SU-DHL-6 (cell line): ENCODE data around the gene SNX27.

Source experiments
- H2AFZ ChIP-seq: fragments of 200-600 bp; sonication (generic); 2 replicates; pipeline ENCODE4 v1.6.1; 2014; ENCODE audit warnings: low read depth, mild to moderate bottlenecking, moderate library complexity, mixed read lengths, antibody characterized with exemption, low read length; ENCODE audit not compliant: severe bottlenecking
- H3F3A ChIP-seq: fragments of 200-600 bp; shearing (Covaris generic); 2 replicates; pipeline ENCODE4 v1.6.0; 2016; ENCODE audit warnings: antibody characterized with exemption, mild to moderate bottlenecking; ENCODE audit not compliant: insufficient read depth
- H3K27ac ChIP-seq: fragments of 200-600 bp; sonication (generic); 2 replicates; pipeline ENCODE4 v1.5.1; 2016; ENCODE audit warnings: low read depth, mild to moderate bottlenecking, low read length, moderate library complexity, mixed read lengths
- H3K27me3 ChIP-seq: fragments of 200-600 bp; sonication (generic), shearing (Covaris generic); 2 replicates; pipeline ENCODE4 v1.6.0; 2014; ENCODE audit warnings: mild to moderate bottlenecking, low read length
- H3K36me3 ChIP-seq: fragments of 200-600 bp; sonication (generic); 2 replicates; pipeline ENCODE4 v1.6.1; 2014; ENCODE audit warnings: mild to moderate bottlenecking, low read length, mixed read lengths
- H3K4me2 ChIP-seq: fragments of 300-600, 200-600 bp; shearing (Covaris generic), sonication (generic); 2 replicates; pipeline ENCODE4 v1.6.0; 2014; ENCODE audit warnings: low read length, low read depth, mild to moderate bottlenecking; ENCODE audit not compliant: poor library complexity, severe bottlenecking
- H3K4me3 ChIP-seq: fragments of 200-600 bp; sonication (generic); 2 replicates; pipeline ENCODE4 v1.5.1; 2014; ENCODE audit warnings: antibody characterized with exemption, low read length, mild to moderate bottlenecking, mixed read lengths; ENCODE audit not compliant: insufficient read depth, poor library complexity, severe bottlenecking
- H3K79me2 ChIP-seq: fragments of 200-600 bp; sonication (generic); 2 replicates; pipeline ENCODE4 v1.6.1; 2014; ENCODE audit warnings: mild to moderate bottlenecking, low read length, moderate library complexity; ENCODE audit not compliant: insufficient read depth
- H3K9ac ChIP-seq: fragments of 200-600 bp; sonication (generic); 2 replicates; pipeline ENCODE4 v1.7.0; 2014; ENCODE audit warnings: mild to moderate bottlenecking, low read length
- H3K9me2 ChIP-seq: fragments of 200-600 bp; sonication (generic); replicated peaks from 2 replicates; pipeline ENCODE4 v1.6.1; 2014; ENCODE audit warnings: low read length; ENCODE audit not compliant: insufficient read depth
- H3K9me3 ChIP-seq: fragments of 200-600 bp; sonication (generic); 2 replicates; pipeline ENCODE4 v1.6.1; 2014; ENCODE audit warnings: low read length, mixed read lengths; ENCODE audit not compliant: insufficient read depth
- H4K20me1 ChIP-seq: fragments of 200-600 bp; sonication (generic); 2 replicates; pipeline ENCODE4 v1.6.1; 2014; ENCODE audit warnings: low read depth, mild to moderate bottlenecking, antibody characterized with exemption, low read length, moderate library complexity, mixed read lengths
- EZH2phosphoT487 ChIP-seq: fragments of 200-600 bp; sonication (generic), shearing (Covaris generic); conservative IDR thresholded peaks from 2 replicates; pipeline ENCODE4 v1.6.1; 2018; ENCODE audit warnings: mild to moderate bottlenecking, antibody characterized with exemption, low read length, moderate library complexity, mixed read lengths
- TF ChIP-seq, protein P1 (sequence below): fragments of 200-600 bp; sonication (generic); IDR thresholded peaks from one replicate; pipeline ENCODE4 v1.5.1; 2017; ENCODE audit warnings: antibody characterized with exemption, mild to moderate bottlenecking, low read length, moderate library complexity; ENCODE audit not compliant: insufficient read depth, poor library complexity, severe bottlenecking

SNX27 gene

DNA sequence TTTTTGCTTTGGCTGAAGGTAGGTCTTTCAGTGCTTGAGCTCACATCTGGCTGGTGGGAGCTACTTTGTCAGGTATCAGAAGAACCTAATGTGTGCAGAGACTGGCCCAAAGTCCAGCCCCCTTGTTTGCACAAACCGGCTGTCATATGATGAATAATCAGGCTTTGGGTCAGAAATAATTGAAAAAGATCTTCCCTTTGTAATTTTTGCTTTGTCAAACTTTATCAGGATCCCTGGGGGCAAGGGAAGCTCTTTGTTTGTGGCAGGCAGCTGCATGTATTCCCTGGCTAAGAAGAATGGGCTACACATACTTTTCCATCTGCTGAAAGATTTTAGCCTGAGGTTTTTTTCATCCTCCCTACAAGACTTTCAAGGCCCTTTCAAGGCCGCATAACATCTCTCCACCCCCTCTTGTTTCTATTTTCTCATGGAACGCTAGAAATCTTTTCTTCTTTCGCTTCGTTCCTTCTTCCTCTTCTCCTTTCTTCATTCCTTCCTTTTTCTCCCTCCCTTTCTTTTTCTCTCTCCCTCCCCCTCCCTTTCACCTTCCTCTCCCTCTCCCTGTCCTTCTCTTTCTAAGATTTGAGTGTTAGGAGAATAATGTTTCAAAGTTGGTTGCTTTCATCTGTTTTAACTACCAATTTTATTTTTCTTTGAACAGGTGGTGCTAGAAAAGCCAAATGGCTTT lies 46.2 kb upstream of the SNX27 start:
- H3K27ac ChIP-seq: no peak overlapping the region
- no peaks in the 10 kb centered on the region for H4K20me1 ChIP-seq
- TF ChIP-seq, protein P1, sequence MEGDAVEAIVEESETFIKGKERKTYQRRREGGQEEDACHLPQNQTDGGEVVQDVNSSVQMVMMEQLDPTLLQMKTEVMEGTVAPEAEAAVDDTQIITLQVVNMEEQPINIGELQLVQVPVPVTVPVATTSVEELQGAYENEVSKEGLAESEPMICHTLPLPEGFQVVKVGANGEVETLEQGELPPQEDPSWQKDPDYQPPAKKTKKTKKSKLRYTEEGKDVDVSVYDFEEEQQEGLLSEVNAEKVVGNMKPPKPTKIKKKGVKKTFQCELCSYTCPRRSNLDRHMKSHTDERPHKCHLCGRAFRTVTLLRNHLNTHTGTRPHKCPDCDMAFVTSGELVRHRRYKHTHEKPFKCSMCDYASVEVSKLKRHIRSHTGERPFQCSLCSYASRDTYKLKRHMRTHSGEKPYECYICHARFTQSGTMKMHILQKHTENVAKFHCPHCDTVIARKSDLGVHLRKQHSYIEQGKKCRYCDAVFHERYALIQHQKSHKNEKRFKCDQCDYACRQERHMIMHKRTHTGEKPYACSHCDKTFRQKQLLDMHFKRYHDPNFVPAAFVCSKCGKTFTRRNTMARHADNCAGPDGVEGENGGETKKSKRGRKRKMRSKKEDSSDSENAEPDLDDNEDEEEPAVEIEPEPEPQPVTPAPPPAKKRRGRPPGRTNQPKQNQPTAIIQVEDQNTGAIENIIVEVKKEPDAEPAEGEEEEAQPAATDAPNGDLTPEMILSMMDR: no peak
- no peak for TF ChIP-seq EZH2phosphoT487
- H2AFZ ChIP-seq: no peak overlapping the region
- H3K27me3 ChIP-seq: no peaks in the 10 kb centered on the region
- H3K4me3 ChIP-seq: no peak overlapping the region
- H3K36me3 ChIP-seq: no peaks in the 10 kb centered on the region
- H3K4me2 ChIP-seq: no peak overlapping the region
- H3K79me2 ChIP-seq: no peaks in the 10 kb centered on the region
- H3K9ac ChIP-seq: no peak overlapping the region
- H3K9me2 ChIP-seq: no peaks in the 10 kb centered on the region
- no peaks in the 10 kb centered on the region for H3K9me3 ChIP-seq
- no peaks in the 10 kb centered on the region for H3F3A ChIP-seq

DNA sequence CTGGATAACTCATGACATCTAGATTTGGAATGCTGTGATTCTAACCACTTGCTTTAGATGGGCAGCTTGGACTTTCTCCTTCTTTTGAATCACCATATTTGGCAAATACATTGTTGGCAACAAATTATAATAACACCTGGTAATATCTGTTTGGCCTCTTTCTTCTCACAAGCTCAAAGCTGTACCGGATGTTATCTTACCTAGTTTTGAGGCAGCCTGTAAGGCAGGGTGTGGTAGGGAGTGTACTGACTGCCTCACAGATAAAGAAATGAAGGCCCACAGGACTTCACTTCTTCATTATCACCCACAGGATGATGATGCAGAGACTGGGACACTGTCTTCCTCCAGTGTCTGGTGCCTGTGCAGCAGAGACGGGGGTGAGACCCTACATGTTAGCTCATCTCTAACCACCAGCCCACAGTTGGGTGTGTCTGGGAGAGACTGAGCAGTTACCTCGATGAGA lies 43.2 kb upstream of the SNX27 start:
- Histone ChIP-seq H3K9ac (no peak overlapping the region), H3K79me2 (no peaks in the 10 kb centered on the region), H4K20me1 (no peaks in the 10 kb centered on the region), H3K27me3 (no peaks in the 10 kb centered on the region), H3K9me2 (no peaks in the 10 kb centered on the region), H3K36me3 (no peaks in the 10 kb centered on the region), H3K4me3 (no peak overlapping the region), H3K27ac (no peak overlapping the region), H3F3A (no peaks in the 10 kb centered on the region), H3K4me2 (no peak overlapping the region), H2AFZ (no peak overlapping the region), H3K9me3 (no peaks in the 10 kb centered on the region)
- no peak for TF ChIP-seq EZH2phosphoT487
- TF ChIP-seq, protein P1: no peak

DNA sequence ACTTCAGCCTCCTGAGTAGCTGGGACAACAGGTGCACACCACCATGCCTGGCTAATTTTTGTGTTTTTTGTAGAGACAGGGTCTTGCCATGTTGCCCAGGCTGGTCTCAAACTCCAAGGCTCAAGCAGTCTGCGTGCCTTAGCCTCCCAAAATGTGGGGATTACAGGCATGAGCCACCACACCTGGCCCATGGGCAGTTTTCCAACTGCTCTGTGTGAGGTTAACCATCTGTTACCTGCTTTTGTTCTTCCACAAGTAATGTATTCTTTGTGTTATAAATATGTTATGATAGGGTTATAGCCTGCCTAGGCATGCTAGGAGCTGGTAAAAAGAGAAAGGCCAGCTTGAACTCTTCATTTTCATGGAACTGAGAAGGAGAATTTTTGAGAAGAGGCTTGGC lies 41.0 kb upstream of the SNX27 start:
- H3K27ac ChIP-seq: no peak overlapping the region
- H3K36me3 ChIP-seq: no peaks in the 10 kb centered on the region
- no peaks in the 10 kb centered on the region for H4K20me1 ChIP-seq
- H3K9ac ChIP-seq: no peak overlapping the region
- no peaks in the 10 kb centered on the region for H3K27me3 ChIP-seq
- TF ChIP-seq, protein P1: no peak
- no peak for TF ChIP-seq EZH2phosphoT487
- H3K9me2 ChIP-seq: no peaks in the 10 kb centered on the region
- no peak overlapping the region for H2AFZ ChIP-seq
- no peak overlapping the region for H3K4me2 ChIP-seq
- H3K79me2 ChIP-seq: no peaks in the 10 kb centered on the region
- H3K4me3 ChIP-seq: no peak overlapping the region
- no peaks in the 10 kb centered on the region for H3K9me3 ChIP-seq
- H3F3A ChIP-seq: no peaks in the 10 kb centered on the region
